Epithelial cell of proximal tubule (primary cell): ENCODE results near the gene DNAJB6. TPM values are rescaled to one million over a fixed set of nuclear protein-coding genes. Genes with fewer than 3 reads are reported as not detected.

Experiments used
- DNase-seq: peaks from one replicate; pipeline ENCODE4 v3.0.0-alpha.2; 2011; ENCODE audit warnings: low read depth
- H3K4me3 ChIP-seq: 2 replicates; pipeline ENCODE4 v1.5.1; 2011; ENCODE audit warnings: low read depth, mild to moderate bottlenecking, low read length
- total RNA-seq: library from RNA; depleted of rRNA; stranded (reverse); fragments of >200 nt; gene quantifications from 2 replicates; pipeline ENCODE4 v1.2.3, GENCODE V29; 2015
- TF ChIP-seq, protein P1 (sequence below): conservative IDR thresholded peaks from 2 replicates; pipeline ENCODE4 v1.5.1; 2012; ENCODE audit warnings: low read depth, mild to moderate bottlenecking, low read length

The DNAJB6 gene
- total RNA-seq, 1 donor from 2014 or later, result 108 TPM

DNA sequence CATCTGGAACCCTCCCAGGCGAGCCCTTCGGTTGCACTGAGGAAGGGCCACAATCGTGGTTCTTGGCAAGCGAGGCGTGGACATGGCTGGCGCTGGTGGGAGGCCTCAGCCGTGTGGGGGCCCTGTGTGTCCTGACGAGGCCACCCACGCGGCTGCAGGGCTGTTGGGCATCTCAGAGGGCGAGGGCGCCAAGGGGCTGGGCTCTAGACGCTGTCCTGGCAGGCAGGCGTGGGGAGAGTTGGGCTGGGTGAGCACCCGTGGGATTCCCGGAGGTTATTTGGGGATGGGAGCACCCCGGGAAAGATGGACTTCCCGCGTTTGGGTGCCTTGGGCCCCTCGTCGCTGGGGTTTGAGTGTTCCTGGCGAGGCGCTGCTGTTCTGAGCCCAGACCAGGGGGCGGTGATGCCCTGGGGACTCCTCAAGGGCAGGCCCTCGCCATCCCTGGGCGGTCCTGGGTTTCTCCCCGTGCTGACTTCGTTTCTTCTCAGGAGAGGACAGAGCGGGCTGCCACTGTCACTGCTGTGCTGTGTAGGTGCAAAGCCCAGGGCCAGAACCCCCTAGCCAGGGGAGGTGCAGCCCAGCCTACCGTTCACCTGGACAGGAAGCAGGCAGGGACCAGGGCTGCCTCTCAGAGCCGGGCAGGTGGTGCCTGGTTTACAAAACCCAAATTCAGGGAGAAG is 87.2 kb downstream of the DNAJB6 start:
- no peak for DNase-seq
- H3K4me3 ChIP-seq, result no peak overlapping the region
- TF ChIP-seq, protein P1, sequence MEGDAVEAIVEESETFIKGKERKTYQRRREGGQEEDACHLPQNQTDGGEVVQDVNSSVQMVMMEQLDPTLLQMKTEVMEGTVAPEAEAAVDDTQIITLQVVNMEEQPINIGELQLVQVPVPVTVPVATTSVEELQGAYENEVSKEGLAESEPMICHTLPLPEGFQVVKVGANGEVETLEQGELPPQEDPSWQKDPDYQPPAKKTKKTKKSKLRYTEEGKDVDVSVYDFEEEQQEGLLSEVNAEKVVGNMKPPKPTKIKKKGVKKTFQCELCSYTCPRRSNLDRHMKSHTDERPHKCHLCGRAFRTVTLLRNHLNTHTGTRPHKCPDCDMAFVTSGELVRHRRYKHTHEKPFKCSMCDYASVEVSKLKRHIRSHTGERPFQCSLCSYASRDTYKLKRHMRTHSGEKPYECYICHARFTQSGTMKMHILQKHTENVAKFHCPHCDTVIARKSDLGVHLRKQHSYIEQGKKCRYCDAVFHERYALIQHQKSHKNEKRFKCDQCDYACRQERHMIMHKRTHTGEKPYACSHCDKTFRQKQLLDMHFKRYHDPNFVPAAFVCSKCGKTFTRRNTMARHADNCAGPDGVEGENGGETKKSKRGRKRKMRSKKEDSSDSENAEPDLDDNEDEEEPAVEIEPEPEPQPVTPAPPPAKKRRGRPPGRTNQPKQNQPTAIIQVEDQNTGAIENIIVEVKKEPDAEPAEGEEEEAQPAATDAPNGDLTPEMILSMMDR, result no peak

DNA sequence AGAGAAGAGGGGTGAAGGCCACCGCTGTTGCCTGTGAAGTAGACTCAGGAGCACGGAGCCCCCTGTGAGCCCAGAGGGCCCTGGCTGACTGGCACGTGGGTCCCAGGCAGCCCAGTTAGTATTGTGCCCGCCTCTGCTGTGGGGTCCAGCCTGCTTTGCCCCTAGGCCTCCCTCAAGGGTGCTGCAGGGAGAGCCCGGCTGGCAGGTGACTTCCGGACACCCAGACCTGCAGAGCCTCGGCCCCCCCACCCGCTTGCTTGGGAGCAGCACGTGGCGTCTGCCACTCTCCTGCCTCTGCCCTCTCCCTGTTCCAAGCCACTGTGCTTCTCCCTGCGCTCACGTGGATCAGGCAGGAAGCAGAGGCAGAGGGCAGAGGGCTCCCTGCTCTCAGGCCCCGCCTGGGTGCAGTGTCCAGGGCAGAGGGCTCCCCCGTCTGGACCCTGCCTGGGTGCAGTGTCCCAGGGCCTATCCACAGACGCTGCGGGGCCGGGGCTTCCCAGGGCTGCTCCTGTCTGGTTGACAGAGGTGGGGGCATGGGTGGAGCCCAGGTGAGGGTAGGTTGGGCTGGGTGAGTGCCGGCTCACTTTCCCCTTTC is 88.4 kb downstream of the DNAJB6 start:
- TF ChIP-seq, protein P1, result no peak
- no peak for DNase-seq
- H3K4me3 ChIP-seq, result no peak overlapping the region

GRCh38 chr7:157425761-157426160 is 89.0 kb downstream of the DNAJB6 start:
- no peak overlapping the region for H3K4me3 ChIP-seq
- TF ChIP-seq, protein P1, result no peak
- no peak for DNase-seq

DNA sequence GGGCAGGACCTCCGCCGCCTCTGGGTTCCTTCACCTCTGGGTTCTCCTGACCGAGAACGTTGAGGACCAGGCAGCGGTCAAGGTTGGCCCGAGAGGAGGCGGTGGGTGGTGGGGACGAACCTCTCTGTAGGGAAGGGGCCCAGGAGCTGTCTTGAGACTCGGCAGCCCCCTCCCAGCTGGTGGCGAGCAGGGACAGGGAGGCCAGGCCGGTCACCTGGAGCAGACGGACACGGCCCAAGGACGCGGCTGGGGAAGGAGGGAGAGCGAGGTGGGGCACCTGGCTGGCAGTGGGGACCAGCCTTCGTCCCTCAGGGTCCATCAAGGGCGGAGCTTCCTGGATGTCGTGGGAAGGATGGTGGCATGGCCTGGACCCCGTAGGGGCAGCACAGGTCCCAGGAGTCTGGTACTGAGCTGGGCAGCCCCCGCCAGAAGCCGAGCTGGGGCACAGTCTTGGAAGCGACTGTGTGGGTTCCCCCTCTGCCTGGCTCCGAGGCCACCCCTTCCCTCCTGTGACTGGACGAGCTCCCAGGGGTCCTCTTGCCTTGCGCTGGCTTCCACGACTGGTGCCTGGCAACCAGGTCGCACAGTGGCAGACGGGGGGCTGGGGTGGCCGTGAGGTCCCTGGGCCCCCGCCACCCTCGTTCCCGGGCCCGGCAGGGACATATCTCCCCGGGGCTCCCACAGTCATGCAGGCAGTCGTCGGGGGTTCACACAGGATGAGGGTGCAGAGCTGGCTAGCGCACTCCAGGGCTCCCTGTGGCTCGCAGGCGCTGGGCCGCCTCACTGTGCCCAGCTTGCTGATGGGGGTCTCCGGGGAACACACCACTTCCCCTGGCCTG is 89.9 kb downstream of the DNAJB6 start:
- no peak for DNase-seq
- no peak overlapping the region for H3K4me3 ChIP-seq
- TF ChIP-seq, protein P1, result no peak

DNA sequence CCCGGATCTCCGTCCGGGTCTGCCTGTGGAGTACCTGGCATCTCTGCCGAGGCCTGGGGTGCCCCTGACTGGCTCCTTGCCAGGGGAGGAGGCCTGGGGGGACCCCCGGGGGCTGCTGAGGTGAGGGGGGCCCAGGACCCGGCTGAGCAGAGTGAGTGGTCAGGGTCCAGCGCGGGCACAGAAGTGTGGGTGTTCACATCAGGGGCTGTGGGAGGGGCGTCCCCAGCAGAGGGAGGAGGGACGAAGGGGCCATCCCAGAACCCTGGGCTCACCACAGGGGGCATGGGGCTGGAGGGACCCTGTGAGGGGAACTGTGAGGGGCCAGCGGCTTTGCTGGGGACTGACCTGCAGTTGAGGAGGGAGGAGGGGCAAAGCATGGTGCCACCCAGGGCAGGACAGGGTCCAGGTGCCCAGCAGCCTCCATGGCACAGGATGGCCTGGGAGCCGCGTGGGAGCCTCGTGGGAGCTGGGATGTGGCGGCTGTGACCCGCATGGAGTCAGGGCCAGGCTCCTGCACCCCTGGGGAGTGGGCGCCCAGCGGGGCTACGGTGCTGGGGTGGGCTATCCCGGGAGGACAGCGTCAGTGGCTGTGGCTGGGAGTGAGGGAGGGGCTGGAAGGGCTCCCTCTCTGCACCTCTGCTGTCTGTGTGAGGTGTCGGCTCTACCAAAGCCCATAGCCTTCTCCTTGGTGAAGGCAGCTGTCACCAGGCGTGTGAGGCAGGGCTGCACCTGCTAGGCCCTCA is 91.2 kb downstream of the DNAJB6 start:
- TF ChIP-seq, protein P1, result no peak
- no peak for DNase-seq

GRCh38 chr7:157428554-157428945 is 91.7 kb downstream of the DNAJB6 start:
- TF ChIP-seq, protein P1, result no peak
- DNase-seq, result no peak
- H3K4me3 ChIP-seq, result no peak overlapping the region

More for the DNA sequence above, 91.2 kb downstream of the DNAJB6 start:
- H3K4me3 ChIP-seq, result no peak overlapping the region
